Prostate gland (tissue), 2 donors: ENCODE data around the gene DTNB.

Experiments
- POLR2AphosphoS5 ChIP-seq: sonication (generic); formaldehyde crosslinking; IDR thresholded peaks from one replicate; pipeline ENCODE4 v1.6.1; 2017; ENCODE audit warnings: antibody characterized with exemption
- TF ChIP-seq, protein P1 (sequence below), 4 experiments: fragments of 200-600 bp in 2 of 4; fragments of 450-650 bp in 2 of 4; sonication (generic) in 2 of 4; IDR thresholded peaks; 1 replicate in 3 of 4; 2 replicates in 1 of 4; pipeline ENCODE4 v1.5.1; 2016 to 2019; ENCODE audit warnings: antibody characterized with exemption in 4 of 4, mild to moderate bottlenecking in 2 of 4, moderate library complexity in 2 of 4

- TF ChIP-seq POLR2AphosphoS5: no peak
- TF ChIP-seq, protein P1, sequence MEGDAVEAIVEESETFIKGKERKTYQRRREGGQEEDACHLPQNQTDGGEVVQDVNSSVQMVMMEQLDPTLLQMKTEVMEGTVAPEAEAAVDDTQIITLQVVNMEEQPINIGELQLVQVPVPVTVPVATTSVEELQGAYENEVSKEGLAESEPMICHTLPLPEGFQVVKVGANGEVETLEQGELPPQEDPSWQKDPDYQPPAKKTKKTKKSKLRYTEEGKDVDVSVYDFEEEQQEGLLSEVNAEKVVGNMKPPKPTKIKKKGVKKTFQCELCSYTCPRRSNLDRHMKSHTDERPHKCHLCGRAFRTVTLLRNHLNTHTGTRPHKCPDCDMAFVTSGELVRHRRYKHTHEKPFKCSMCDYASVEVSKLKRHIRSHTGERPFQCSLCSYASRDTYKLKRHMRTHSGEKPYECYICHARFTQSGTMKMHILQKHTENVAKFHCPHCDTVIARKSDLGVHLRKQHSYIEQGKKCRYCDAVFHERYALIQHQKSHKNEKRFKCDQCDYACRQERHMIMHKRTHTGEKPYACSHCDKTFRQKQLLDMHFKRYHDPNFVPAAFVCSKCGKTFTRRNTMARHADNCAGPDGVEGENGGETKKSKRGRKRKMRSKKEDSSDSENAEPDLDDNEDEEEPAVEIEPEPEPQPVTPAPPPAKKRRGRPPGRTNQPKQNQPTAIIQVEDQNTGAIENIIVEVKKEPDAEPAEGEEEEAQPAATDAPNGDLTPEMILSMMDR (IDR thresholded peaks at IDR 0.05): no peak
Observed at GRCh38 chr2:25409044-25409443, 264.3 kb downstream of the DTNB start.
